Mammary epithelial cell (primary cell): ENCODE results near the gene IER5L.

Experiments
- CTCF ChIP-seq, 2 donors: IDR thresholded peaks in 1 of 2; conservative IDR thresholded peaks in 1 of 2; 2 replicates each; pipeline ENCODE4 v1.5.1; 2011 to 2012; ENCODE audit warnings: inconsistent platforms in 2 of 2, low read length in 2 of 2, mild to moderate bottlenecking in 2 of 2, control low read depth in 1 of 2, low read depth in 1 of 2; ENCODE audit not compliant: insufficient read depth in 1 of 2; ENCODE audit errors: extremely low read depth in 1 of 2
- EZH2 ChIP-seq: IDR thresholded peaks from 2 replicates; pipeline ENCODE4 v1.6.1; 2012; ENCODE audit warnings: low read length, inconsistent platforms, borderline replicate concordance

- TF ChIP-seq CTCF (conservative IDR thresholded peaks at IDR 0.05 in 1 of 2, IDR thresholded peaks at IDR 0.05 in 1 of 2; ENCODE audit: extremely low read depth in 1 of 2, insufficient read depth in 1 of 2, low read depth in 1 of 2, low read length in 2 of 2) (peak; percentile 99), EZH2 (no peak)
Measured at GRCh38 chr9:129131300-129132145, 46.5 kb downstream of the IER5L start.
